Liver (tissue), 9 donors: ENCODE data around the gene NCAM1. TPM values are rescaled to one million over a fixed set of nuclear protein-coding genes. Genes with fewer than 3 reads are reported as not detected.

ENCODE experiments used
- DNase-seq: peaks from one replicate; pipeline ENCODE4 v3.0.0-alpha.2; 2017; ENCODE audit warnings: low spot score
- H3K27ac ChIP-seq, 2 donors: one replicate each; pipeline ENCODE4 v1.7.0; 2013; ENCODE audit warnings: inconsistent platforms in 2 of 2, low read length in 2 of 2, control low read depth in 1 of 2, low read depth in 1 of 2, mild to moderate bottlenecking in 1 of 2
- H3K27me3 ChIP-seq, 4 donors: one replicate each; pipeline versions ENCODE4 v1.6.1 to v1.7.0; 2013; ENCODE audit warnings: low read length in 3 of 4, inconsistent platforms in 1 of 4, mild to moderate bottlenecking in 1 of 4, moderate library complexity in 1 of 4; ENCODE audit not compliant: control insufficient read depth in 4 of 4, insufficient read depth in 4 of 4
- H3K36me3 ChIP-seq, 4 donors: one replicate each; pipeline versions ENCODE4 v1.6.1 to v1.7.0; 2013; ENCODE audit warnings: low read length in 3 of 4, mild to moderate bottlenecking in 3 of 4, low read depth in 1 of 4, moderate library complexity in 1 of 4; ENCODE audit not compliant: control insufficient read depth in 4 of 4, insufficient read depth in 3 of 4
- H3K4me1 ChIP-seq, 4 donors: one replicate each; pipeline versions ENCODE4 v1.6.1 to v1.7.0; 2013; ENCODE audit warnings: low read length in 3 of 4, mild to moderate bottlenecking in 3 of 4, moderate library complexity in 1 of 4; ENCODE audit not compliant: control insufficient read depth in 4 of 4, insufficient read depth in 4 of 4
- H3K4me3 ChIP-seq, 3 donors: one replicate each; pipeline versions ENCODE4 v1.6.1 to v1.7.0; 2013; ENCODE audit warnings: low read length in 3 of 3, control low read depth in 1 of 3, low read depth in 1 of 3, mild to moderate bottlenecking in 1 of 3
- H3K9ac ChIP-seq, 2 donors: one replicate each; pipeline ENCODE4 v1.7.0; 2013; ENCODE audit warnings: low read length in 2 of 2, mild to moderate bottlenecking in 2 of 2, moderate library complexity in 2 of 2, control low read depth in 1 of 2, low read depth in 1 of 2
- H3K9me3 ChIP-seq, 4 donors: one replicate each; pipeline versions ENCODE4 v1.6.1 to v1.7.0; 2013; ENCODE audit warnings: low read length in 3 of 4; ENCODE audit not compliant: control insufficient read depth in 4 of 4
- EGR1 ChIP-seq, 2 donors: IDR thresholded peaks; 2 replicates each; pipeline ENCODE4 v1.6.1; 2016 to 2018; ENCODE audit warnings: antibody characterized with exemption in 2 of 2, low read depth in 2 of 2
- FOXA1 ChIP-seq: IDR thresholded peaks from 2 replicates; pipeline ENCODE4 v1.6.1; 2016; ENCODE audit warnings: antibody characterized with exemption
- FOXA2 ChIP-seq: IDR thresholded peaks from 2 replicates; pipeline ENCODE4 v1.6.1; 2016; ENCODE audit warnings: antibody characterized with exemption
- GABPA ChIP-seq, 2 donors: IDR thresholded peaks in 1 of 2; conservative IDR thresholded peaks in 1 of 2; 2 replicates each; pipeline ENCODE4 v1.6.1; 2016; ENCODE audit warnings: antibody characterized with exemption in 2 of 2, mild to moderate bottlenecking in 1 of 2, moderate library complexity in 1 of 2
- HNF4A ChIP-seq, 2 donors: conservative IDR thresholded peaks; 2 replicates each; pipeline ENCODE4 v1.6.1; 2016; ENCODE audit warnings: antibody characterized with exemption in 2 of 2, mild to moderate bottlenecking in 2 of 2
- HNF4G ChIP-seq: IDR thresholded peaks from 2 replicates; pipeline ENCODE4 v1.6.1; 2016; ENCODE audit warnings: antibody characterized with exemption
- JUND ChIP-seq, 2 donors: IDR thresholded peaks; 2 replicates each; pipeline ENCODE4 v1.6.1; 2016; ENCODE audit warnings: antibody characterized with exemption in 2 of 2
- NR2F2 ChIP-seq: IDR thresholded peaks from 2 replicates; pipeline ENCODE4 v1.6.1; 2016; ENCODE audit warnings: antibody characterized with exemption
- RAD21 ChIP-seq, 2 donors: IDR thresholded peaks; 2 replicates each; pipeline ENCODE4 v1.6.1; 2016; ENCODE audit warnings: antibody characterized with exemption in 2 of 2, mild to moderate bottlenecking in 2 of 2
- RXRA ChIP-seq, 2 donors: IDR thresholded peaks; 2 replicates each; pipeline ENCODE4 v1.6.1; 2017 to 2018; ENCODE audit warnings: antibody characterized with exemption in 2 of 2, mild to moderate bottlenecking in 1 of 2
- SP1 ChIP-seq: IDR thresholded peaks from 2 replicates; pipeline ENCODE4 v1.6.1; 2018; ENCODE audit warnings: antibody characterized with exemption, mild to moderate bottlenecking
- TAF1 ChIP-seq: conservative IDR thresholded peaks from 2 replicates; pipeline ENCODE4 v1.6.1; 2016; ENCODE audit warnings: antibody characterized with exemption, mild to moderate bottlenecking
- YY1 ChIP-seq: IDR thresholded peaks from 2 replicates; pipeline ENCODE4 v1.6.1; 2016; ENCODE audit warnings: antibody characterized with exemption, mild to moderate bottlenecking
- WGBS: extraction: QIAGEN DNeasy Blood & Tissue Kit; methylation state at CpG from one replicate; pipeline ENCODE4 v1.1.7; 2013; 5-methylcytosine and 5-hydroxymethylcytosine counted together
- polyA plus RNA-seq, 2 donors: library from polyadenylated mRNA; stranded (reverse) in 1 of 2; unstranded in 1 of 2; fragments of 200-250 nt in 1 of 2; fragments of >200 nt in 1 of 2; fragmentation: Nextera tagmentation in 1 of 2; extraction: Ambion mirVana in 1 of 2; gene quantifications; one replicate each; pipeline versions ENCODE4 v1.2.1 to v1.2.3, GENCODE V29; 2013 to 2015
- total RNA-seq, 2 donors: library from RNA; depleted of rRNA; stranded (reverse); fragments of >200 nt; gene quantifications; one replicate each; pipeline ENCODE4 v1.2.3, GENCODE V29; 2014
- TF ChIP-seq, protein P1 (sequence below): fragments of 150-350 bp; IDR thresholded peaks from 2 replicates; pipeline ENCODE4 v1.5.1; 2017; ENCODE audit warnings: improper control_type of control experiment, low read depth, low read length; ENCODE audit not compliant: missing input control
- TF ChIP-seq, protein P2 (sequence below): IDR thresholded peaks from 2 replicates; pipeline ENCODE4 v1.6.1; 2016; ENCODE audit warnings: antibody characterized with exemption
- TF ChIP-seq, protein P3 (sequence below): IDR thresholded peaks from 2 replicates; pipeline ENCODE4 v1.6.1; 2016; ENCODE audit warnings: antibody characterized with exemption
- TF ChIP-seq, protein P4 (sequence below): IDR thresholded peaks from 2 replicates; pipeline ENCODE4 v1.6.1; 2016; ENCODE audit warnings: antibody characterized with exemption
- TF ChIP-seq, protein P5 (sequence below): IDR thresholded peaks from 2 replicates; pipeline ENCODE4 v1.6.1; 2016; ENCODE audit warnings: antibody characterized with exemption, mild to moderate bottlenecking
- donor health status: healthy.
- donor health status: healthy.
- donor health status: healthy.
- donor health status: healthy.
- donor health status: healthy.

NCAM1 gene
- total and polyA plus RNA-seq, 4 donors: 0.65 to 2.1 (median 0.88) TPM

DNA sequence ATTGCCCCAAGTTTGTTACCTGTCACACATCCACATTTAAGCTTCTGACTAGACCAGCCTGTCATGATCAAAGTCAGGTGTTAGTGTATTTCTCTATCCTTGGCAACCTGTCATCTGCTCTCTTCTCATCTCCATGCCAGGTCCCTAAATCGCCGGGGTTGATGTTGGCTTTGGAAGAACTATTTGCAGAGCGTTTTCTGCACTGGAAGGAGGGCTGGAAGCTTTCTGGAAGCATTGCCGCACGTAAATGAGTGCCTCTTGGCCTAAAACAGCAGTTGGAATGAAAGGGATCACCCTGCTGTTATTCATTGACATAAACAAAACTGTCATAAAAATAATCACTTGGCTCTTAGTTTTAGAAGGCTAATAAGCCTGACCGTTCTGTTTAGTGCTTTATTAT is 354.6 kb downstream of the NCAM1 start:
- 49% methylated on average over 6 of the region's 6 CpGs for WGBS
- no peak overlapping the region for H3K4me3 ChIP-seq
- no peak for TF ChIP-seq RXRA (IDR thresholded peaks at IDR 0.05)
- TF ChIP-seq RAD21 (IDR thresholded peaks at IDR 0.05): no peak
- no peak for TF ChIP-seq TAF1
- TF ChIP-seq, protein P1, sequence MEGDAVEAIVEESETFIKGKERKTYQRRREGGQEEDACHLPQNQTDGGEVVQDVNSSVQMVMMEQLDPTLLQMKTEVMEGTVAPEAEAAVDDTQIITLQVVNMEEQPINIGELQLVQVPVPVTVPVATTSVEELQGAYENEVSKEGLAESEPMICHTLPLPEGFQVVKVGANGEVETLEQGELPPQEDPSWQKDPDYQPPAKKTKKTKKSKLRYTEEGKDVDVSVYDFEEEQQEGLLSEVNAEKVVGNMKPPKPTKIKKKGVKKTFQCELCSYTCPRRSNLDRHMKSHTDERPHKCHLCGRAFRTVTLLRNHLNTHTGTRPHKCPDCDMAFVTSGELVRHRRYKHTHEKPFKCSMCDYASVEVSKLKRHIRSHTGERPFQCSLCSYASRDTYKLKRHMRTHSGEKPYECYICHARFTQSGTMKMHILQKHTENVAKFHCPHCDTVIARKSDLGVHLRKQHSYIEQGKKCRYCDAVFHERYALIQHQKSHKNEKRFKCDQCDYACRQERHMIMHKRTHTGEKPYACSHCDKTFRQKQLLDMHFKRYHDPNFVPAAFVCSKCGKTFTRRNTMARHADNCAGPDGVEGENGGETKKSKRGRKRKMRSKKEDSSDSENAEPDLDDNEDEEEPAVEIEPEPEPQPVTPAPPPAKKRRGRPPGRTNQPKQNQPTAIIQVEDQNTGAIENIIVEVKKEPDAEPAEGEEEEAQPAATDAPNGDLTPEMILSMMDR: no peak
- TF ChIP-seq YY1: no peak
- TF ChIP-seq, protein P2, sequence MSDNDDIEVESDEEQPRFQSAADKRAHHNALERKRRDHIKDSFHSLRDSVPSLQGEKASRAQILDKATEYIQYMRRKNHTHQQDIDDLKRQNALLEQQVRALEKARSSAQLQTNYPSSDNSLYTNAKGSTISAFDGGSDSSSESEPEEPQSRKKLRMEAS: no peak
- TF ChIP-seq EGR1 (IDR thresholded peaks at IDR 0.05; ENCODE audit: low read depth in 2 of 2): no peak
- TF ChIP-seq, protein P3, sequence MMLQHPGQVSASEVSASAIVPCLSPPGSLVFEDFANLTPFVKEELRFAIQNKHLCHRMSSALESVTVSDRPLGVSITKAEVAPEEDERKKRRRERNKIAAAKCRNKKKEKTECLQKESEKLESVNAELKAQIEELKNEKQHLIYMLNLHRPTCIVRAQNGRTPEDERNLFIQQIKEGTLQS: no peak
- TF ChIP-seq FOXA1: no peak
- TF ChIP-seq, protein P4, sequence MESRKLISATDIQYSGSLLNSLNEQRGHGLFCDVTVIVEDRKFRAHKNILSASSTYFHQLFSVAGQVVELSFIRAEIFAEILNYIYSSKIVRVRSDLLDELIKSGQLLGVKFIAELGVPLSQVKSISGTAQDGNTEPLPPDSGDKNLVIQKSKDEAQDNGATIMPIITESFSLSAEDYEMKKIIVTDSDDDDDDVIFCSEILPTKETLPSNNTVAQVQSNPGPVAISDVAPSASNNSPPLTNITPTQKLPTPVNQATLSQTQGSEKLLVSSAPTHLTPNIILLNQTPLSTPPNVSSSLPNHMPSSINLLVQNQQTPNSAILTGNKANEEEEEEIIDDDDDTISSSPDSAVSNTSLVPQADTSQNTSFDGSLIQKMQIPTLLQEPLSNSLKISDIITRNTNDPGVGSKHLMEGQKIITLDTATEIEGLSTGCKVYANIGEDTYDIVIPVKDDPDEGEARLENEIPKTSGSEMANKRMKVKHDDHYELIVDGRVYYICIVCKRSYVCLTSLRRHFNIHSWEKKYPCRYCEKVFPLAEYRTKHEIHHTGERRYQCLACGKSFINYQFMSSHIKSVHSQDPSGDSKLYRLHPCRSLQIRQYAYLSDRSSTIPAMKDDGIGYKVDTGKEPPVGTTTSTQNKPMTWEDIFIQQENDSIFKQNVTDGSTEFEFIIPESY: no peak
- TF ChIP-seq FOXA2: no peak
- TF ChIP-seq HNF4A (conservative IDR thresholded peaks at IDR 0.05): no peak
- no peak for TF ChIP-seq HNF4G
- no peak for TF ChIP-seq SP1
- no peak for TF ChIP-seq JUND (IDR thresholded peaks at IDR 0.05)
- no peak for TF ChIP-seq GABPA (IDR thresholded peaks at IDR 0.05 in 1 of 2, conservative IDR thresholded peaks at IDR 0.05 in 1 of 2)
- TF ChIP-seq NR2F2: no peak
- TF ChIP-seq, protein P5, sequence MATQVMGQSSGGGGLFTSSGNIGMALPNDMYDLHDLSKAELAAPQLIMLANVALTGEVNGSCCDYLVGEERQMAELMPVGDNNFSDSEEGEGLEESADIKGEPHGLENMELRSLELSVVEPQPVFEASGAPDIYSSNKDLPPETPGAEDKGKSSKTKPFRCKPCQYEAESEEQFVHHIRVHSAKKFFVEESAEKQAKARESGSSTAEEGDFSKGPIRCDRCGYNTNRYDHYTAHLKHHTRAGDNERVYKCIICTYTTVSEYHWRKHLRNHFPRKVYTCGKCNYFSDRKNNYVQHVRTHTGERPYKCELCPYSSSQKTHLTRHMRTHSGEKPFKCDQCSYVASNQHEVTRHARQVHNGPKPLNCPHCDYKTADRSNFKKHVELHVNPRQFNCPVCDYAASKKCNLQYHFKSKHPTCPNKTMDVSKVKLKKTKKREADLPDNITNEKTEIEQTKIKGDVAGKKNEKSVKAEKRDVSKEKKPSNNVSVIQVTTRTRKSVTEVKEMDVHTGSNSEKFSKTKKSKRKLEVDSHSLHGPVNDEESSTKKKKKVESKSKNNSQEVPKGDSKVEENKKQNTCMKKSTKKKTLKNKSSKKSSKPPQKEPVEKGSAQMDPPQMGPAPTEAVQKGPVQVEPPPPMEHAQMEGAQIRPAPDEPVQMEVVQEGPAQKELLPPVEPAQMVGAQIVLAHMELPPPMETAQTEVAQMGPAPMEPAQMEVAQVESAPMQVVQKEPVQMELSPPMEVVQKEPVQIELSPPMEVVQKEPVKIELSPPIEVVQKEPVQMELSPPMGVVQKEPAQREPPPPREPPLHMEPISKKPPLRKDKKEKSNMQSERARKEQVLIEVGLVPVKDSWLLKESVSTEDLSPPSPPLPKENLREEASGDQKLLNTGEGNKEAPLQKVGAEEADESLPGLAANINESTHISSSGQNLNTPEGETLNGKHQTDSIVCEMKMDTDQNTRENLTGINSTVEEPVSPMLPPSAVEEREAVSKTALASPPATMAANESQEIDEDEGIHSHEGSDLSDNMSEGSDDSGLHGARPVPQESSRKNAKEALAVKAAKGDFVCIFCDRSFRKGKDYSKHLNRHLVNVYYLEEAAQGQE: no peak
- no peak overlapping the region for H3K9ac ChIP-seq
- peaks cover 0 to 3% (median 1%) of the 10 kb centered on the region in 4 donors for H3K36me3 ChIP-seq
- peaks cover 0 to 18% (median 12%) of the 10 kb centered on the region in 4 donors for H3K4me1 ChIP-seq
- H3K27ac ChIP-seq: no peak overlapping the region
- DNase-seq: no peak
- no peaks in the 10 kb centered on the region for H3K9me3 ChIP-seq
- H3K27me3 ChIP-seq: no peaks in the 10 kb centered on the region
